ENCODE results near the gene LTBP4.

DNA sequence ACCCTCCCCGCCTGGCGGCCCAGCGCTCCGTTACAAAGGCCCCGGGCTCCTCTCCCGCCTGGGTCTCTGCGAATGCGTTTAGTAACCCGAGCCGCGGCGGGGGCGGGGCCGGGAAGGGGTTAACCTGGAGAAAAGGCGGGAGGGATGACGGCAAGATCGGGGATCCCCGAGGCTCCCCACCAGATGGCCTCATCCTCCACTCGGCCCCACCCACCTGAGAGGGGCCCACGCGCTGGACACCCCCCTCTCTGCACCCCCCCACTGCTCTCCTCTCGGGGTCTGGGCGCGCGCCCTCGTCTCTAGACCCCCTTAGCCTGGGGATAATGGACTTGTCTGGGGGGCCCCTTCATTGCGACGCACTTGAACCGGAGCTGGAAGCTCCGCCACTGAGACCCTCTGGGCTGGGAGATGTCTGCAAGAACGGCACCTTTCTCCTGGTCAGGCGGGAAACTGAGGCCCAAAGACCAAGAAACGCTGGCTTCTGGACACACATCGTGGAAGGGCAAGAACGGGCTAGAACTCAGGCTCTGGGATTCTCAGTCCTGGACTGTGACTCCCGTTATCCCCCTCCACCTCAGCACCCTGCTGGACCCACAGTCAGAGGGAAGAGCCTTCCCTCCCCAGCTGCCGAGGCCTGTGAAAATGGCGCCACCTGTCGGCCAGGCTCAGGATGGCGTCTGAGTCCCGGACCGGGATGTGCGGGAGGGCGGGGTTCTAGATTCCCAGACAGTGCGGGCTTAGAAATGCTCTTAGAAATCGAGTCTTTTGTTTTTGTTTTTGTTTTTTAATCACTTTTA, 2.9 kb upstream of the LTBP4 start:
- TF ChIP-seq EP300 (IDR thresholded peaks at IDR 0.05) (no peak), POLR2A (IDR thresholded peaks at IDR 0.05) (no peak)
- TF ChIP-seq, protein P1, sequence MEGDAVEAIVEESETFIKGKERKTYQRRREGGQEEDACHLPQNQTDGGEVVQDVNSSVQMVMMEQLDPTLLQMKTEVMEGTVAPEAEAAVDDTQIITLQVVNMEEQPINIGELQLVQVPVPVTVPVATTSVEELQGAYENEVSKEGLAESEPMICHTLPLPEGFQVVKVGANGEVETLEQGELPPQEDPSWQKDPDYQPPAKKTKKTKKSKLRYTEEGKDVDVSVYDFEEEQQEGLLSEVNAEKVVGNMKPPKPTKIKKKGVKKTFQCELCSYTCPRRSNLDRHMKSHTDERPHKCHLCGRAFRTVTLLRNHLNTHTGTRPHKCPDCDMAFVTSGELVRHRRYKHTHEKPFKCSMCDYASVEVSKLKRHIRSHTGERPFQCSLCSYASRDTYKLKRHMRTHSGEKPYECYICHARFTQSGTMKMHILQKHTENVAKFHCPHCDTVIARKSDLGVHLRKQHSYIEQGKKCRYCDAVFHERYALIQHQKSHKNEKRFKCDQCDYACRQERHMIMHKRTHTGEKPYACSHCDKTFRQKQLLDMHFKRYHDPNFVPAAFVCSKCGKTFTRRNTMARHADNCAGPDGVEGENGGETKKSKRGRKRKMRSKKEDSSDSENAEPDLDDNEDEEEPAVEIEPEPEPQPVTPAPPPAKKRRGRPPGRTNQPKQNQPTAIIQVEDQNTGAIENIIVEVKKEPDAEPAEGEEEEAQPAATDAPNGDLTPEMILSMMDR (IDR thresholded peaks at IDR 0.05) = peak in 3 of 4 experiments; percentile 97 to 98 (median 98)

Data from gastroesophageal sphincter (tissue), 3 donors.